Keratinocyte (primary cell): ENCODE measurements around the gene CAMSAP3. TPM values are rescaled to one million over a fixed set of nuclear protein-coding genes. Genes with fewer than 3 reads are reported as not detected.

Source experiments
- DNase-seq: peaks from one replicate; pipeline ENCODE4 v3.0.0-alpha.2; 2011; ENCODE audit warnings: low read depth, missing footprints, low spot score
- FAIRE-seq: peaks from 2 replicates; lab custom pipeline; 2011; peaks lifted over from hg19 to GRCh38; lab: Jason Lieb, UNC
- H2AFZ ChIP-seq: 2 replicates; pipeline ENCODE4 v1.6.0; 2012; ENCODE audit warnings: low read length, control low read depth, inconsistent platforms; ENCODE audit not compliant: control insufficient read depth
- H3K27ac ChIP-seq: 2 replicates; pipeline ENCODE4 v1.5.1; 2011; ENCODE audit warnings: low read length; ENCODE audit not compliant: control insufficient read depth, insufficient read depth
- H3K27me3 ChIP-seq: 3 replicates; pipeline ENCODE4 v1.6.0; 2011; ENCODE audit warnings: low read length; ENCODE audit not compliant: control insufficient read depth, insufficient read depth; ENCODE audit errors: extremely low read depth
- H3K36me3 ChIP-seq, 2 experiments: 2 replicates in 1 of 2; 3 replicates in 1 of 2; pipeline ENCODE4 v1.5.1; 2011; ENCODE audit warnings: low read length in 2 of 2, mild to moderate bottlenecking in 1 of 2; ENCODE audit not compliant: control insufficient read depth in 2 of 2, insufficient read depth in 2 of 2; ENCODE audit errors: extremely low read depth in 1 of 2
- H3K4me1 ChIP-seq: 3 replicates; pipeline ENCODE4 v1.5.1; 2011; ENCODE audit warnings: low read length; ENCODE audit not compliant: control insufficient read depth, insufficient read depth; ENCODE audit errors: extremely low read depth
- H3K4me2 ChIP-seq: 3 replicates; pipeline ENCODE4 v1.6.0; 2011; ENCODE audit warnings: low read depth, low read length; ENCODE audit not compliant: control insufficient read depth, insufficient read depth; ENCODE audit errors: extremely low read depth
- H3K4me3 ChIP-seq, 3 experiments: fragments of 200-600 bp in 1 of 3; sonication (generic) in 1 of 3; 2 replicates in 2 of 3; 3 replicates in 1 of 3; pipeline ENCODE4 v1.5.1; 2011 to 2016; ENCODE audit warnings: low read length in 3 of 3, mild to moderate bottlenecking in 3 of 3, control low read depth in 2 of 3, inconsistent platforms in 1 of 3, low read depth in 1 of 3, mixed read lengths in 1 of 3, mixed run types in 1 of 3, moderate library complexity in 1 of 3; ENCODE audit not compliant: control insufficient read depth in 2 of 3, insufficient read depth in 2 of 3; ENCODE audit errors: extremely low read depth in 1 of 3
- H3K79me2 ChIP-seq: 2 replicates; pipeline ENCODE4 v1.6.0; 2012; ENCODE audit warnings: low read length; ENCODE audit not compliant: control insufficient read depth, insufficient read depth
- H3K9ac ChIP-seq: 3 replicates; pipeline ENCODE4 v1.6.0; 2011; ENCODE audit warnings: low read length; ENCODE audit not compliant: control insufficient read depth, insufficient read depth; ENCODE audit errors: extremely low read depth
- H3K9me1 ChIP-seq: 3 replicates; pipeline ENCODE4 v1.6.0; 2011; ENCODE audit warnings: low read length; ENCODE audit not compliant: control insufficient read depth, insufficient read depth; ENCODE audit errors: extremely low read depth
- H3K9me3 ChIP-seq: 2 replicates; pipeline ENCODE4 v1.5.1; 2012; ENCODE audit warnings: low read depth, low read length; ENCODE audit not compliant: control insufficient read depth
- H4K20me1 ChIP-seq: 3 replicates; pipeline ENCODE4 v1.6.0; 2011; ENCODE audit warnings: low read length; ENCODE audit not compliant: control insufficient read depth, insufficient read depth; ENCODE audit errors: extremely low read depth
- EZH2 ChIP-seq: IDR thresholded peaks from one replicate; pipeline ENCODE4 v1.6.1; 2012; ENCODE audit warnings: inconsistent platforms, mild to moderate bottlenecking, low read length, moderate library complexity
- dilution Hi-C: fragments of 300-500 bp; cut with MboI; formaldehyde crosslinking; loops from one replicate; pipeline ENCODE4 v1.7.0; 2020; ENCODE audit warnings: low sequenced_read_pairs; ENCODE audit not compliant: extremely low pct_ligation_motif_present
- polyA plus RNA-seq, 5 experiments: library from polyadenylated mRNA; depleted of rRNA in 3 of 5; stranded (reverse) in 3 of 5; stranded (forward) in 1 of 5; unstranded in 1 of 5; fragments of >200 nt; gene quantifications; 1 replicate in 1 of 5; 2 replicates in 3 of 5; 3 replicates in 1 of 5; pipeline versions ENCODE4 v1.2.1 to v1.2.3, GENCODE V29; 2011 to 2012; ENCODE audit warnings: missing spikeins in 2 of 5, low read depth in 1 of 5, low replicate concordance in 1 of 5
- TF ChIP-seq, protein P1 (sequence below), 3 experiments: IDR thresholded peaks in 1 of 3; conservative IDR thresholded peaks in 1 of 3; optimal IDR thresholded peaks in 1 of 3; 2 replicates in 2 of 3; 3 replicates in 1 of 3; pipeline versions ENCODE3 to v1.5.1; 2011; ENCODE audit warnings: low read length in 3 of 3, mild to moderate bottlenecking in 3 of 3, moderate library complexity in 2 of 3, control low read depth in 1 of 3, inconsistent platforms in 1 of 3; ENCODE audit not compliant: insufficient read depth in 2 of 3; ENCODE audit errors: extremely low read depth in 1 of 3

CAMSAP3 gene
- polyA plus RNA-seq, 1 donor (not counting 4 experiments of a cell fraction or from before 2014, with no cell fraction given): 2.4 TPM

DNA sequence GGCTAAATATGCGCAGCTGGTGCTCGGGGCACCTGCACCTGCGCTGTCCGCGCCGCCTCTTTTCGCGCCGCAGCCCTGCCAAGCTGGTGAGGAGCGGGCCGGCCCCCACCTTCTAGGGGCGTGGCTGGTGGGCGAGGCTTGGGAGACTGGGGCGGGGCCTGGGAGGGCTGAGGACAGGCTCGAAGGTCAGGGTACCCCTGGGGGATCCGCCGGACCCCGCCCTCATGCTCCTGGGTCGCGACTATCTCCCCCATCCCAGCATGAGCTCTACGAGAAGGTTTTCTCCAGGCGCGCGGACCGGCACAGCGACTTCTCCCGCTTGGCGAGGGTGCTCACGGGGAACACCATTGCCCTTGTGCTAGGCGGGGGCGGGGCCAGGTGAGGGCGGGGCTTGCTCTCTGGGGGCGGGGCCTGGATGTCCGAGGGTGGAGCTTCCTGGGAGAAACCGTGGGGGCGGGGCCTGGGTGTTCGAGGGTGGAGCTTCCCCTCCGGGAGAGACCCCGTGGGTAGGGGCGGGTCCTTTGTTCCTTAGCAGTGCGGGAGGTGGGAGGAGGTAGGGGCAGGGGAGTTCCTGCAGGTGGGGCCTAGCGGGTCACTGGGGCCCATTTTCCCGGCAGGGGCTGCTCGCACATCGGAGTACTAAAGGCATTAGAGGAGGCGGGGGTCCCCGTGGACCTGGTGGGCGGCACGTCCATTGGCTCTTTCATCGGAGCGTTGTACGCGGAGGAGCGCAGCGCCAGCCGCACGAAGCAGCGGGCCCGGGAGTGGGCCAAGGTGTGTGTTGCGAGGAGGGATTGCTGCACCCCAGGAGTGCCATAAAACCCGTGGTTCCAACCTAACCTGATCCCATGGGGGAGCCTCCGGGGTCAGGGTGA lies 40.4 kb upstream of the CAMSAP3 start:
- no peaks in the 10 kb centered on the region for H3K9me3 ChIP-seq
- no peak overlapping the region for H3K9ac ChIP-seq
- no peak overlapping the region for H3K27ac ChIP-seq
- DNase-seq (no peak), FAIRE-seq (no peak)
- H3K36me3 ChIP-seq: peaks cover 21 to 31% of the 10 kb centered on the region in 2 experiments
- H3K9me1 ChIP-seq: no peaks in the 10 kb centered on the region
- H3K27me3 ChIP-seq: no peaks in the 10 kb centered on the region
- no peak overlapping the region for H2AFZ ChIP-seq
- H4K20me1 ChIP-seq: no peaks in the 10 kb centered on the region
- no peaks in the 10 kb centered on the region for H3K4me1 ChIP-seq
- H3K4me3 ChIP-seq: no peak overlapping the region
- TF ChIP-seq, protein P1, sequence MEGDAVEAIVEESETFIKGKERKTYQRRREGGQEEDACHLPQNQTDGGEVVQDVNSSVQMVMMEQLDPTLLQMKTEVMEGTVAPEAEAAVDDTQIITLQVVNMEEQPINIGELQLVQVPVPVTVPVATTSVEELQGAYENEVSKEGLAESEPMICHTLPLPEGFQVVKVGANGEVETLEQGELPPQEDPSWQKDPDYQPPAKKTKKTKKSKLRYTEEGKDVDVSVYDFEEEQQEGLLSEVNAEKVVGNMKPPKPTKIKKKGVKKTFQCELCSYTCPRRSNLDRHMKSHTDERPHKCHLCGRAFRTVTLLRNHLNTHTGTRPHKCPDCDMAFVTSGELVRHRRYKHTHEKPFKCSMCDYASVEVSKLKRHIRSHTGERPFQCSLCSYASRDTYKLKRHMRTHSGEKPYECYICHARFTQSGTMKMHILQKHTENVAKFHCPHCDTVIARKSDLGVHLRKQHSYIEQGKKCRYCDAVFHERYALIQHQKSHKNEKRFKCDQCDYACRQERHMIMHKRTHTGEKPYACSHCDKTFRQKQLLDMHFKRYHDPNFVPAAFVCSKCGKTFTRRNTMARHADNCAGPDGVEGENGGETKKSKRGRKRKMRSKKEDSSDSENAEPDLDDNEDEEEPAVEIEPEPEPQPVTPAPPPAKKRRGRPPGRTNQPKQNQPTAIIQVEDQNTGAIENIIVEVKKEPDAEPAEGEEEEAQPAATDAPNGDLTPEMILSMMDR (optimal IDR thresholded peaks at IDR 0.05 in 1 of 3, IDR thresholded peaks at IDR 0.05 in 1 of 3, conservative IDR thresholded peaks at IDR 0.05 in 1 of 3; ENCODE audit: extremely low read depth in 1 of 3, insufficient read depth in 2 of 3, low read length in 3 of 3): no peak
- no peak for TF ChIP-seq EZH2
- H3K79me2 ChIP-seq: no peaks in the 10 kb centered on the region
- H3K4me2 ChIP-seq: no peak overlapping the region
- dilution Hi-C loops: no loop called here

DNA sequence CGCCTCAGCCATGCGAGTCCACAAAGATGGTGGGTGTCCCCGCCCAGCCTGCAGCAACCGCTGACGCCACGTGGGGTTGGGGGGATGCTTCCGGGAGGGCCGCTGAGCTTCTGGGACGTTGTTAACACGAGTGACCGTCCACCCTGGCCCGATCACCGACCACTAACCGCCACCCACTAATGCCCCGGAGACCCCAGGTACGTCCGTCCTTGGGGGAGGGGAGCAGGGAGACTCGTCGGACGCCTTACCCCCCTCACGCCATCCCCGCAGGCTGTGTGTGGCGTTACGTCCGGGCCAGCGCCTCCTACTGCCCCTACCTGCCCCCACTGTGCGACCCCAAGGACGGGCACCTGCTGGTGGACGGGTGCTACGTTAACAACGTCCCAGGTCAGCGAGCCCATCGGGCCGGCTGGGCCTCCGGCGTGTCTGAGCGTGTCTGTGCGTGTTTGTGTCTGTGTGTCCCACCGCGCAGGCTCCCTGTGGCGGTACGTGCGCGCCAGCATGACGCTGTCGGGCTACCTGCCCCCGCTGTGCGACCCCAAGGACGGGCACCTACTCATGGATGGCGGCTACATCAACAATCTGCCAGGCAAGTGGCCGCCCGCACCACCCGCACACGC lies 38.9 kb upstream of the CAMSAP3 start:
- peaks cover 16 to 33% of the 10 kb centered on the region in 2 experiments for H3K36me3 ChIP-seq
- no peaks in the 10 kb centered on the region for H3K27me3 ChIP-seq
- no peaks in the 10 kb centered on the region for H3K9me1 ChIP-seq
- H4K20me1 ChIP-seq: no peaks in the 10 kb centered on the region
- H3K9me3 ChIP-seq: no peaks in the 10 kb centered on the region
- FAIRE-seq (no peak), DNase-seq (no peak)
- H3K9ac ChIP-seq: no peak overlapping the region
- H2AFZ ChIP-seq: no peak overlapping the region
- H3K27ac ChIP-seq: no peak overlapping the region
- no peak overlapping the region for H3K4me2 ChIP-seq
- no peak overlapping the region for H3K4me3 ChIP-seq
- H3K4me1 ChIP-seq: no peaks in the 10 kb centered on the region
- H3K79me2 ChIP-seq: no peaks in the 10 kb centered on the region
- dilution Hi-C loops: no loop called here
- TF ChIP-seq, protein P1 (optimal IDR thresholded peaks at IDR 0.05 in 1 of 3, IDR thresholded peaks at IDR 0.05 in 1 of 3, conservative IDR thresholded peaks at IDR 0.05 in 1 of 3; ENCODE audit: extremely low read depth in 1 of 3, insufficient read depth in 2 of 3, low read length in 3 of 3): no peak
- no peak for TF ChIP-seq EZH2
